ENCODE measurements around the gene BATF. TPM values are rescaled to one million over a fixed set of nuclear protein-coding genes. Genes with fewer than 3 reads are reported as not detected.

BATF gene
- total RNA-seq, 1 donor from 2014 or later, result not detected

GRCh38 chr14:75539561-75540478, 17.6 kb downstream of the BATF start:
- no peak for TF ChIP-seq CTCF (conservative IDR thresholded peaks at IDR 0.05; ENCODE audit: low read depth, low read length)
- no peak for DNase-seq (ENCODE audit: low read depth)
- no peak overlapping the region for H3K4me3 ChIP-seq (ENCODE audit: low read depth, low read length)

GRCh38 chr14:75540479-75540851, 18.2 kb downstream of the BATF start:
- no peak for DNase-seq (ENCODE audit: low read depth)
- no peak overlapping the region for H3K4me3 ChIP-seq (ENCODE audit: low read depth, low read length)
- no peak for TF ChIP-seq CTCF (conservative IDR thresholded peaks at IDR 0.05; ENCODE audit: low read depth, low read length)

GRCh38 chr14:75542588-75543091, 20.4 kb downstream of the BATF start:
- TF ChIP-seq CTCF (conservative IDR thresholded peaks at IDR 0.05; ENCODE audit: low read depth, low read length), result no peak
- DNase-seq (ENCODE audit: low read depth), result no peak
- no peak overlapping the region for H3K4me3 ChIP-seq (ENCODE audit: low read depth, low read length)

- H3K4me3 ChIP-seq (ENCODE audit: low read depth, low read length), result no peak overlapping the region
- TF ChIP-seq CTCF (conservative IDR thresholded peaks at IDR 0.05; ENCODE audit: low read depth, low read length), result no peak
- no peak for DNase-seq (ENCODE audit: low read depth)
These were observed 21.0 kb downstream of the BATF start for GRCh38 chr14:75543253-75543652.

GRCh38 chr14:75543786-75544185, 21.5 kb downstream of the BATF start:
- TF ChIP-seq CTCF (conservative IDR thresholded peaks at IDR 0.05; ENCODE audit: low read depth, low read length), result no peak
- no peak overlapping the region for H3K4me3 ChIP-seq (ENCODE audit: low read depth, low read length)
- DNase-seq (ENCODE audit: low read depth), result no peak

GRCh38 chr14:75545907-75546306, 23.6 kb downstream of the BATF start:
- TF ChIP-seq CTCF (conservative IDR thresholded peaks at IDR 0.05; ENCODE audit: low read depth, low read length), result no peak

More at GRCh38 chr14:75545907-75546306, 23.6 kb downstream of the BATF start:
- H3K4me3 ChIP-seq (ENCODE audit: low read depth, low read length), result no peak overlapping the region
- DNase-seq (ENCODE audit: low read depth), result no peak

Data from epithelial cell of proximal tubule (primary cell).